GM19324 (cell line): ENCODE data around the gene RGS21.

ENCODE experiments used
- ATAC-seq: cut with Tn5 transposase; IDR thresholded peaks from one replicate; pipeline ENCODE4 v1.9.1; 2021; ENCODE audit warnings: mild to moderate bottlenecking, moderate library complexity; ENCODE audit not compliant: unreplicated experiment, low FRiP score

The RGS21 gene

DNA sequence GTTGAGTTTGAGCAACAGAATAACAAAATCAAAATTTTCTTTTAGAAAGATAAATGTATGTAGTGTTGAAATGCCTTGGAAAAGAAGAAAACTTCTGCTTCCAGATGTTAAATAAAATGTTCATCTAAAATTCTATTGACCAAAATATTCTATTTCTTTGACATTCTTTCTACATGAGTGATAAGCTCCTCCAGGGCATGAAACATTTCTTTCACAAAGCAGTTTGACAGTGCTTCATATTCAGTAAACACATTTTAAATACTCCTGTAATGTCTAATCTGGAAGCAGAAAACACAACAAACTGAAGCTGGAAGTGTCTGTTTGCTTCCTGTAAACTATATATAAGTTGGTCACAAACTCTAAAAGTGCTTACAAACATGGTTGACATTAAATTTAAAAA is 61.5 kb downstream of the RGS21 start:
- ATAC-seq = no peak

DNA sequence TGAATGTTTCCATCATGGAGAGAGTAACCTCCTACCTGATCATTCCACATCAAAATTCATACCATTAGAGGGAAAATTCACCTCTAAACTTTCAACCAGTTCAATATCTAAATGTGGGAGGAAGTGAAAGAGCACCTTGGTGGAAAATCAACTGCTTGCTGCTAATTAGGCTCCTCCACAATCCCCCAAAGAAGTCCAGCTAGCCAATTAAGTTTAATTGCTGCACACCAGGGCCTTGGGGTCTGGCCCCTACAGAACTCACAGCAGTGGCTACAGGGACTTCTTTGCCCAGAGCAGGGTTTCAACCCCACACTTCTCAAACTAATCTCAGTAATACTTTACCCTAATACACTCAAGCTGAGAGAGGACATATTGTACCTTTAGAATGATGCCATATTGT is 62.1 kb downstream of the RGS21 start:
- no peak for ATAC-seq

GRCh38 chr1:192379554-192379953 is 62.8 kb downstream of the RGS21 start:
- ATAC-seq = no peak

DNA sequence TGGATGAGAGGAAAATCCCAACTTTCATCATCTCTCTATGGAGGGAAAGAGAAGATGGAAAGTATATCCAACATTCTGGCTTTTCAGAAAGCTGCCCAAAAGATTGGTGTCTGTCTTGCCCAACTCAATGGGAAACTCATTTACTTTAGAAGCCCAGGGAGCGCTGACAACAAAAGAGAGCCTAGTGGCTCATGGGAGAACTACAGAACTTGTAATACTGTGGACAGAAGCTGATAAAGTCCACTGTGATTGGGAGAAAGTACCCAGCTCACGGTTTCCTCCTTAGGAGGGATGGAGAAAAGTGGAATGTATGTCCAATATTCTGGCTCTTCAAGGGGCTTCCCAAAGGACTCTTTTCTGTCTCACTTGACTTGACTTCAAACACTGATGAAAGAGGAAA is 66.0 kb downstream of the RGS21 start:
- ATAC-seq = no peak

GRCh38 chr1:192386051-192386650 is 69.4 kb downstream of the RGS21 start:
- ATAC-seq = no peak

GRCh38 chr1:192395211-192395610 is 78.4 kb downstream of the RGS21 start:
- ATAC-seq = no peak

- ATAC-seq = no peak
Observed at GRCh38 chr1:192395895-192396294, 79.1 kb downstream of the RGS21 start.

DNA sequence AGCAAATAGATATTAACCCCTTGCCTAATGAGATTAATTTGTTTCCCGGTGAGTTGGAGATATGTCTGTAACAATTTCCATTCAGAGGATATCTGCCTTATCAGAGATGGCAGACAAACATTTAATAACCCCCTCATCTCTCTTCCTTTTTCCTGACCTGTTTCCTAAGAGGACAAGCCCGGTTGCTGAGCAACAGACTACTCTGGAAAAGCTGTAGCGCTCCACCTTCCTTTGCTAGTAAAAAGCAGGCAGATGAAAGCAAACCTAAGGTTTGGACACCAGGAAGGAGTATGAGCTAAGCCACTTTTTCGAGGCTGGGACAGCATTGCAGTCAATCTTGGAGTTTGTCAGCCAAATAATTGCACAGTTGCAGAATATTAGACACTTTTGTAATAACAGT is 82.4 kb downstream of the RGS21 start:
- no peak for ATAC-seq

DNA sequence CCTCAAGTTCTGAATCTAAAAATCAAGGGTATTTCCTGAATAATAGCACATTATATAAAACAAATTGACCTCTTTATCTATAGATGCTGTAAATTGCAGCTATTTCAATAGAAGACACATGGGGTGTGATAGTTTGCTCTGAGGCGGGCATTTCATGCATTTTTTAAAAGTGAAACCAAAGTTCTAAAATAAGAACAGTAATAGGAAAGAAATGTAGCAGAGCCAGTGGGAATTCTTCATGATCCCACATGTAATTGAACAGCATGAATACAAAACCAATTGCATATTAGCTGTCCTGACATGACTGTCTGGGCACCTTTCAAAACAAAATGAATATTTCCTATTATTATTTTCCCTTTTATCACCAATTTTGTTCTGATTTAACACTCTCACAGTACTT is 85.0 kb downstream of the RGS21 start:
- no peak for ATAC-seq

DNA sequence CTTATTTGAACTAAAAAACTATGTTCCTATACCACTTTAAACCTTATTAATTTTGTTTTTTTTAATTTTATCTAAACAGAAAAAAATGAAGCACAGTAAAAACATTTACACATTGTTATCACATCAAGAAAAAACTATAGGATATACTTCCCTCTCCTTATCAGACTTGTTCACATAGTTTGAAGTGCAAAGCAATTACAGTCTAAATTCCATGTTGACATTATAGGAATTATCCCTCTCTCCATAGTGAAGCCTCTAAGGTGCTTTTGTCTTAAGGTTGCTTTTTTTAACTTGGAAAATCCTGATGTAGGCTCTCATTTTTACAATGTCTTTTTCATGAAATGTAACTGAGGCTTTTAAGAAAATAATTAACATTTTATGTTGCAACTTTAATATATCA is 85.8 kb downstream of the RGS21 start:
- ATAC-seq = no peak

DNA sequence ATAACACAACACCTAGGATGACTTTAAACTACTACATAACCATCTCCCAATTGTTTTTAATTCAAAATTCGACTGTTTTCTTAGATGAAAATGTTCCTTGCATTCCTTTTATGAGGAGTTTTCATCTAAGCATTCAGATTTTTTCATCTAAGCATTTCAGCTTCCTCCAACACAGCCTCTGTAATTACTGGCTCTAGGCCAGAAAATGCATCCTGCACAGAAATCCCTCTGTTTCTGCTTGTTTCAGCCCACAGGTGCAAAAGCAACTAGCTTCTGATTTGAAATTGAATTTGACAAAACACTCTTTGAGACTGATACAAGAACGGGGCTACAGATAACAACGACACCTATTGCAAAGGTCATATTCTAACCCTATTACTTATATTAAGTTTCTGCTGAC is 90.4 kb downstream of the RGS21 start:
- ATAC-seq = no peak
